ENCODE measurements around the gene ACBD7. TPM values are rescaled to one million over a fixed set of nuclear protein-coding genes. Genes with fewer than 3 reads are reported as not detected.

Gene ACBD7
- total RNA-seq (2014; rRNA removed; shearing (Covaris generic)), result 7.3 and 9.1 TPM in 2 replicates

DNA sequence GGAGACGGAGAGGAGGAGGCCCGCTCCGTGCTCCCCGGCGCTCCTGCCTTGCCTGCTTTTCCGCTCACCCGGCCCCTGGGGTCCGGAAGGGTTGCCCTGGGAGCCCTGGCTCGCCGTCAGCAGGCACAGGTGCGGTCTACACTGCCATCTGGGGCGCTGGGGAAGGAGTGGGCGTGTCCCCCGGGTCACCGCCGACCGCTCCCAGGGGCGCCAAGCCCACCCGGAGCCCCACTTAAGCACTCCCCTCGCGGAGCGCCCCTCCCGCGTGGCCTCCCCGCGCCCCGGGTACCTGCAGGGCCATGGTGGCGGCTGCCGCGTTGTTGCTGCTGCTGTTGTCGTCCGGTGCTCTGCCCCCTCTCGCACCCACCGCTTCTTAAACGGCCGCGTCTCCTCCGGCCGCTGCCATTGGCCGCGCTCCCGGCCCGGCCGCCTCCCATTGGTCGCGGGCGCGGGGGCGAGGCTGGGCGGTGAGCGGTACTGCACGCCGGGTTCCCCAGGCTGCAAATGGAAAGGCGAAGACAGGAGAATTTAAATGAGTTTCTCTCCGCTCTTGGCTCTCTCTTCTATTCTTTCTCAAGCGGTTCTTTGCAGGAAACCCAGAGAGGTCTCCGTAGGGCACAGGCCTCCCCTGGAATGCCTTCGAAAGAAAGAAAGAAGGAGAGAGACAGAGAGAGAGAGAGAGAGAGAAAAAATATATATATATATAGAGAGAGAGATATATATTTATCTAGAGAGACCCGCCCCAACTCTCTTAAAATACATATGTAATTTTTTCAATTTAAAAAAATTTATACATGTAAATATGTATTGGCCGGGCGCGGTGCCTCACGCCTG lies at the start of gene ACBD7:
TSS of gene ACBD7 (minus strand) at position 349 of the 834 bp plus-strand sequence. CDS start at position 301, 48 bp downstream.
- Histone ChIP-seq H3K9me3 (replicated peaks) (no peaks in the 10 kb centered on the region), H3K27me3 (replicated peaks) (no peaks in the 10 kb centered on the region), H3K27ac (no peak within 1 kb of the TSS)

GRCh38 chr10:15137636-15138035 lies 49.1 kb upstream of the ACBD7 start:
- H3K27me3 ChIP-seq (replicated peaks), result no peaks in the 10 kb centered on the region
- no peaks in the 10 kb centered on the region for H3K9me3 ChIP-seq (replicated peaks)
- no peak for DNase-seq (ENCODE audit: low read depth in 1 of 2, low spot score in 2 of 2)
- no peaks in the 10 kb centered on the region for H3K4me1 ChIP-seq (replicated peaks)
- H3K4me3 ChIP-seq, result no peak overlapping the region
- H3K36me3 ChIP-seq, result peaks cover 73% of the 10 kb centered on the region
- H3K27ac ChIP-seq, result no peak overlapping the region

More for the DNA sequence above, at the start of gene ACBD7:
- H3K4me3 ChIP-seq, result peak within 1 kb of the TSS; percentile 54
- peaks cover 16% of the 10 kb centered on the region for H3K4me1 ChIP-seq (replicated peaks)
- H3K36me3 ChIP-seq, result no peaks in the 10 kb centered on the region
- DNase-seq (ENCODE audit: low read depth in 1 of 2, low spot score in 2 of 2), result peak; percentile 77 to 80

GRCh38 chr10:15137036-15137359 lies 48.4 kb upstream of the ACBD7 start:
- no peaks in the 10 kb centered on the region for H3K4me1 ChIP-seq (replicated peaks)
- no peak overlapping the region for H3K4me3 ChIP-seq
- DNase-seq (ENCODE audit: low read depth in 1 of 2, low spot score in 2 of 2), result no peak
- no peaks in the 10 kb centered on the region for H3K9me3 ChIP-seq (replicated peaks)
- H3K27me3 ChIP-seq (replicated peaks), result no peaks in the 10 kb centered on the region
- H3K27ac ChIP-seq, result no peak overlapping the region
- peaks cover 78% of the 10 kb centered on the region for H3K36me3 ChIP-seq

DNA sequence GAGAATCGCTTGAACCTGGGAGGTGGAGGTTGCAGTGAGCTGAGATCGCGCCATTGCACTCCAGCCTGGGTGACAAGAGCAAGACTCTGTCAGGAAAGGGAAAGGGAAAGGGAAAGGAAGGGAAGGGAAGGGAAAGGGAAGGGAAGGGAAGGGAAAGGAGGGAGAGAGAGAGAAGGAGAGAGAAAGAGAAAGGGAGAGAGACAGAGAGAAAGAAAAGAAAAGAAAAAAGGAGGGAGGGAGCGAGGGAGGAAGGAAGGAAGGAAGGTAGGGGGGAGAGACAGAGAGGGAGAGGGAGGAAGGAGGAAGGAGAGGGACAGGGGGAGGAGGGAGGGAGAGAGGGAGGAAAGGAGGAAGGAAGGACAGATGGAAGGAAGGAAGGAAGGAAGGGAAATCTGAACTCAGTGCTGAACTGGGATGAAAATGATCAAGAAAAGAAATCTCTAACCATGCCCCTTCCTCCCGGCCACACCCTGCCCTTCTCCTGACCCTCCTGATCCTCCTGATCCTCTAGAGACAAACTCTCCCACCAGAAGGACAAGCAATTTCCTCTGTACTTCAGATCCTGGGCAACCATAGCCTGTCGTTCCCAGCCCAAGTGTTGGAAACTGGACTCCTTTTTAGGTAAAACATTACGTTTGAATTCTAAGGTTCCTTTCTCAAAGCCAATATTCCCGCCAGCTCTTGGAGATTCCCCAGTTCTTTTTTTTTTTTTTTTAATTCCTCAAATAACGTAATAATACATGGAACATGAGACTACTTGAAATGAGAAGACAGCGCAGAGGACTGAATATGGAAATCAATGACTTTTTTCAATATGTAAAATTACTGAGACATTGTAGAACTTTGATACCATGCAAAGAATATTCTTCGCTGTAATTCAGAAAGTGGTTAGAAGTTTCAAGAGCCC lies 47.8 kb upstream of the ACBD7 start:
- Histone ChIP-seq H3K27me3 (replicated peaks) (no peaks in the 10 kb centered on the region), H3K4me3 (no peak overlapping the region), H3K36me3 (peaks cover 77% of the 10 kb centered on the region), H3K27ac (no peak overlapping the region), H3K4me1 (replicated peaks) (no peaks in the 10 kb centered on the region), H3K9me3 (replicated peaks) (no peaks in the 10 kb centered on the region)
- DNase-seq (ENCODE audit: low read depth in 1 of 2, low spot score in 2 of 2), result no peak

DNA sequence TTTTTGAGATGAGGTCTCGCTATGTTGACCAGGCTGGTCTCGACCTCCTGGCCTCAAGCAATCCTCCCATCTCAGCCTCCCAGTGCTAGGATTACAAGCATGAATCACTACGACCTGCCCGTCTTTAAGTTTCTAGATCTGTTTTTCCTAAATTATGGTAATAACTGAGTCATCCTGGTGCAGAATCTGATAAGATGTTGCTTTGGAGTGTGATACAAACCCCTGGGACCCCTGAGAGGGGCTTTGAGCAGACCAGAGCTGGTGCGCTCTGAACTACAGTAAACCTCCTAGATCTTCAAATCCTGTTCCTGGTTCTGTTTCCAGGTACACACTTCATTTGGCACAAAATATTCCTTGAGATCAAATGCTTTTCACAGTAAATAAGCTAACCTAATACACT lies 42.8 kb upstream of the ACBD7 start:
- no peaks in the 10 kb centered on the region for H3K27me3 ChIP-seq (replicated peaks)
- peaks cover 85% of the 10 kb centered on the region for H3K36me3 ChIP-seq
- peak in 1 of 2 experiments; percentile 3 for DNase-seq (ENCODE audit: low read depth in 1 of 2, low spot score in 2 of 2)
- H3K4me1 ChIP-seq (replicated peaks), result no peaks in the 10 kb centered on the region
- H3K4me3 ChIP-seq, result no peak overlapping the region
- no peaks in the 10 kb centered on the region for H3K9me3 ChIP-seq (replicated peaks)
- no peak overlapping the region for H3K27ac ChIP-seq

DNA sequence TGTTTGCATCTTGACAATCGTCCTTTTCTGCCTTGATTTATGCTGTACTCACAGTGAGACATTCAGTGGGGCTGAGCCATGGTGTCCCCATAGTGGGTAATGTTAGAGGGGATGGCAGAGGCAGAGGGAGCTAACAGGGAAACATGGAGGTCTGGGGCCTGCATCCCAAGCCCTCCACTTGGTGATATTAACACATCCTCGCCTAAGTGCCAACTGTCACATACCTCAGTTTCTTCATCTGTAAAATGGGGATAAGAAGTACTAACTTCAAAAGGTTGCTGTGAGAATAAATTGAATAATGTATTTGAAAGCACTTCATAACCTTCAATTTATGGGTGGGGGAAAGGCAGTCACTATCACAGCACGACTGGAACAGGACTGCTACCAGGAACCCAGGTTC lies 36.3 kb upstream of the ACBD7 start:
- Histone ChIP-seq H3K36me3 (peaks cover 88% of the 10 kb centered on the region), H3K27ac (no peak overlapping the region), H3K4me3 (no peak overlapping the region)

DNA sequence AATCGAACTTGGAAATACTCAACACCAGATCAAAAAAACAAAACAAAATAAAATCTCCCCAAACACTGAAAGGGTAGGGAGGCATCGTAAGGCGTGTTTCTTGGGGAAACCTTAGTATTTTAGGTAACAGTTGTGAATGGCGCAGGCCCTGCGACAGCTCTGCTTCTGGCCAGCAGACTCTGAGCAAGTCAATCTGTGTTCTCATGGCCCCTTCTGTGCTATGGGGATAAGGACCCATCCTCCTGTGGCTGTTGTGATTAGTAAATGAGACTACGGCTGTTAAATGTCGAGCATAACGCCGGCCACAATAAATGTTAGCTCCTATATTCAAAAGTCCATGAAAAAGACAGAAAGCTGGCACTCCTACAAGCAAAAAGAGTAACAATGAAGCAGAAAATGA lies 35.6 kb upstream of the ACBD7 start:
- H3K4me3 ChIP-seq, result no peak overlapping the region
- no peak overlapping the region for H3K27ac ChIP-seq
- peaks cover 28% of the 10 kb centered on the region for H3K4me1 ChIP-seq (replicated peaks)
- peak in 1 of 2 experiments; percentile 21 for DNase-seq (ENCODE audit: low read depth in 1 of 2, low spot score in 2 of 2)
- H3K27me3 ChIP-seq (replicated peaks), result no peaks in the 10 kb centered on the region
- H3K9me3 ChIP-seq (replicated peaks), result no peaks in the 10 kb centered on the region
- peaks cover 90% of the 10 kb centered on the region for H3K36me3 ChIP-seq

More for the DNA sequence above, 36.3 kb upstream of the ACBD7 start:
- H3K27me3 ChIP-seq (replicated peaks), result no peaks in the 10 kb centered on the region
- no peaks in the 10 kb centered on the region for H3K9me3 ChIP-seq (replicated peaks)
- no peak for DNase-seq (ENCODE audit: low read depth in 1 of 2, low spot score in 2 of 2)
- H3K4me1 ChIP-seq (replicated peaks), result peaks cover 28% of the 10 kb centered on the region

DNA sequence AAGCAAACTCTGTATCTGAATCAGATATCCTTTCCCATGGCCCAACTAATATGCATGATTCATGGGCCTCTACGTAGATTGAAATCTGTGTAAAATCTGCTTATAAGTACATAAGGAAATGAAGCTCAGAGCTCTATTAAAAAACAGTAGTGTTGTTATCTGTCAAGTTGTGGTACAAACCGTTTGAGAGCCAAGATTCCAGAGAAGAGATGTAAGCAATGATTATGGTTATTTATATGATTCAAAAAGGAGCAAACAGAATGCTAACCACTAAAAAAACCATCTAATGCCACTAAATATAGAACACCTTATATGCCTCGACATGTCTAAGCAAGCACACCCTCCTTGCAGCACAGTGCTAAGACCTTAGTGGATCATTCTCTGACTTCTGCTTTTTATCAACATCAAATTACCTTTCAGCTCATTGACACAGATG lies 35.2 kb upstream of the ACBD7 start:
- Histone ChIP-seq H3K4me3 (no peak overlapping the region), H3K4me1 (replicated peaks) (peaks cover 28% of the 10 kb centered on the region), H3K36me3 (peaks cover 90% of the 10 kb centered on the region), H3K27me3 (replicated peaks) (no peaks in the 10 kb centered on the region), H3K27ac (no peak overlapping the region), H3K9me3 (replicated peaks) (no peaks in the 10 kb centered on the region)
- no peak for DNase-seq (ENCODE audit: low read depth in 1 of 2, low spot score in 2 of 2)

DNA sequence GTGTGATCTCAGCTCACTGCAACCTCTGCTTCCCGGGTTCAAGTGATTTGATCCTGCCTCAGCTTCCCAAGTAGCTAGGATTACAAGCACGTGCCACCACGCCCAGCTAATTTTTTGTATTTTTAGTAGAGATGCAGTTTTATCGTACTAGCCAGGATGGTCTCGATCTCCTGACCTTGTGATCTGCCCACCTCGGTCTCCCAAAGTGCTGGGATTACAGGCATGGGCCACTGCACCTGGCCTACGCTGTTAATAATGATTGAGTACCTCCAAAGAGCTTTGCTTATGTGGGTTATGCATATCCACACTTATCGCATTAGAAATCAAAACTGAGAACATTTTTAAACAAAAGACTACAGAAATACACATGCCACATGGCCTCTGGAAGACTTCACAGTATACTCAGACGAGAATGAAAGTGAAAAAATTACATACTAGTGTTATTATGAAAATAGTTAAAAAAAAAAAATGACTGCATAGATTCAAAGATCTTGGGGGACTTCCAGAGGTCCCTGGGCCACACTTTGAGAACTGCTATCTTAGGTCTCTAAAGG lies 34.0 kb upstream of the ACBD7 start:
- no peaks in the 10 kb centered on the region for H3K27me3 ChIP-seq (replicated peaks)
- H3K9me3 ChIP-seq (replicated peaks), result no peaks in the 10 kb centered on the region
- peaks cover 90% of the 10 kb centered on the region for H3K36me3 ChIP-seq
- H3K4me3 ChIP-seq, result no peak overlapping the region
- DNase-seq (ENCODE audit: low read depth in 1 of 2, low spot score in 2 of 2), result peak in 1 of 2 experiments; percentile 5
- H3K27ac ChIP-seq, result no peak overlapping the region
- peaks cover 28% of the 10 kb centered on the region for H3K4me1 ChIP-seq (replicated peaks)

GRCh38 chr10:15121707-15122106 lies 33.1 kb upstream of the ACBD7 start:
- H3K9me3 ChIP-seq (replicated peaks), result no peaks in the 10 kb centered on the region
- no peak for DNase-seq (ENCODE audit: low read depth in 1 of 2, low spot score in 2 of 2)
- H3K27me3 ChIP-seq (replicated peaks), result no peaks in the 10 kb centered on the region
- H3K27ac ChIP-seq, result no peak overlapping the region
- H3K4me1 ChIP-seq (replicated peaks), result peaks cover 28% of the 10 kb centered on the region
- no peak overlapping the region for H3K4me3 ChIP-seq
- peaks cover 94% of the 10 kb centered on the region for H3K36me3 ChIP-seq

DNA sequence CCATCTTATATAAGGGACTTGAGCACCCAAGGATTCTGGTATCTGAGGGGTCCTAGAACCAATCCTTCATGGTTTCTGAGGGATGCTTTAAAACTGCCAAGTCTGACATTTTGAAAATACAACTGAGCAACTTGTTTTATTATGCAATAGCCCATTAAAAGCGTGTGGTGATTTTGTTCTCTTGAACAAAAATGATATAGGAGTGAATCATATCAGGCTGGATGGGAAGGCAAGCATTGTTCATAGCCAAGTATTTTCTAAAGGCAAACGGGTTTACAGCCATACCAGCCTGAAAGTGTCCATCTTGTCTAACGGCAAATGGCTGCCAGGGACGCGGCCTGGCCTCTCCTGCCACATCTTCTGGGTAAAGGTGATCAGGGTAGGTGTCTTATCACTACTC lies 31.9 kb upstream of the ACBD7 start:
- peaks cover 30% of the 10 kb centered on the region for H3K4me1 ChIP-seq (replicated peaks)
- H3K4me3 ChIP-seq, result no peak overlapping the region
- peaks cover 94% of the 10 kb centered on the region for H3K36me3 ChIP-seq
- no peaks in the 10 kb centered on the region for H3K27me3 ChIP-seq (replicated peaks)
- no peak overlapping the region for H3K27ac ChIP-seq
- no peaks in the 10 kb centered on the region for H3K9me3 ChIP-seq (replicated peaks)
- peak in 1 of 2 experiments; percentile 3 for DNase-seq (ENCODE audit: low read depth in 1 of 2, low spot score in 2 of 2)

DNA sequence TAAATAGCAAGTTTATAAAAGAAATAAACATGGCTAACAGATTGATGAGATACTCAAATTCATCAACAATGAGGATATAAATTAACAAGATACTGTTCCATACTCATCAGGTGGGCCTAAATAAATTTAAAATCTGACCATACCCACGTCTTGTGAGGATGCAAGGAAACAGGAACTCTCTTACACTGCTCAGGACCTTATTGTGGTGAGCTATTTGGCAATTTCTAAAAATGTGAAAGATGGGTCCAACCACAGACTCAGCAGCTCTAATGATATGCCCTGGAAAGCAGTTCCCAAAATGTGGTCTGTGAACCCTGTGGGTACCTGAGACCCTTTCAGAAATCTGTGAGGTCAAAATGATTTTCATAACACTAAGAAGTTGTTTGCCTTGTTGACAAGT lies 30.0 kb upstream of the ACBD7 start:
- no peak for DNase-seq (ENCODE audit: low read depth in 1 of 2, low spot score in 2 of 2)
- Histone ChIP-seq H3K27ac (no peak overlapping the region), H3K4me1 (replicated peaks) (peaks cover 44% of the 10 kb centered on the region), H3K36me3 (peaks cover 83% of the 10 kb centered on the region), H3K9me3 (replicated peaks) (no peaks in the 10 kb centered on the region), H3K4me3 (no peak overlapping the region), H3K27me3 (replicated peaks) (no peaks in the 10 kb centered on the region)

DNA sequence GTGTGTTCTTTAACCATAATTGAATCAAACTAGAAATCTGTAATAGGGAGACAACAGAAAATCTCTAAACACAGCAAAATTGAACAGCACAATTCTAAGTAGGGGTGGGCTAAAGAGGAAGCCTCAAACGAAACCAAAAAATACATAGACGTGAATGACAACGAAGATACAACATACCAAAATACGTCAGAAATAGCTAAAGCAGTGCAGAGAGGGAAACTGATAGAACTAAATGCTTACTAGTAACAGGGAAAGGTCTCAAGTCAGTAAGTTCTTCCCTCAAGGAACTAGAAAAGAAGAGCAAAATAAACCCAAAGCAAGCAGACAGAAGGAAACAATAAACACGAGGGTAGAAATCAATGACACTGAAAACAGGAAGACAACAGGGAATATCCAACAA lies 27.6 kb upstream of the ACBD7 start:
- DNase-seq (ENCODE audit: low read depth in 1 of 2, low spot score in 2 of 2), result no peak
- Histone ChIP-seq H3K4me1 (replicated peaks) (peaks cover 32% of the 10 kb centered on the region), H3K36me3 (peaks cover 69% of the 10 kb centered on the region), H3K27me3 (replicated peaks) (no peaks in the 10 kb centered on the region), H3K27ac (no peak overlapping the region), H3K4me3 (no peak overlapping the region), H3K9me3 (replicated peaks) (no peaks in the 10 kb centered on the region)

Data from SJSA1 (cell line).